Activated CD8-positive, alpha-beta T cell treated with anti-CD3 and anti-CD28 coated beads, Interleukin-2, amount 10 ng/mL, durations not matched to agents 7 days and 5 days (primary cell): Measurements from ENCODE around the gene TTC7B. TPM values are rescaled to one million over a fixed set of nuclear protein-coding genes. Genes with fewer than 3 reads are reported as not detected.

Source experiments
- ATAC-seq: fragments of 150-1000 bp; cut with Tn5 transposase; one replicate; pipeline ENCODE4 v1.10.0; 2021; ENCODE audit warnings: moderate library complexity
- CTCF ChIA-PET: fragments of 350-600 bp; sonication (Branson Sonifier 250); formaldehyde crosslinking; loops from one replicate; lab custom pipeline; 2021; ENCODE audit warnings: antibody characterized with exemption; lab: Charles Lee
- POLR2A ChIA-PET: fragments of 350-600 bp; sonication (Branson Sonifier 250); formaldehyde crosslinking; loops from one replicate; lab custom pipeline; 2021; ENCODE audit warnings: antibody characterized with exemption; lab: Charles Lee
- DNase-seq: peaks from one replicate; pipeline ENCODE4 v3.0.0-alpha.2; 2020
- H3K27ac Mint-ChIP-seq: one replicate; pipeline ENCODE4 v1.8.0; 2021; ENCODE audit warnings: mild to moderate bottlenecking, mixed read lengths
- H3K27me3 Mint-ChIP-seq: one replicate; pipeline ENCODE4 v1.8.0; 2021; ENCODE audit warnings: low read depth, mixed read lengths
- H3K36me3 Mint-ChIP-seq: one replicate; pipeline ENCODE4 v1.8.0; 2021; ENCODE audit warnings: low read depth, mixed read lengths
- H3K4me1 Mint-ChIP-seq: one replicate; pipeline ENCODE4 v1.8.0; 2021; ENCODE audit warnings: low read depth, mixed read lengths
- H3K4me3 Mint-ChIP-seq: one replicate; pipeline ENCODE4 v1.8.0; 2021; ENCODE audit warnings: mild to moderate bottlenecking, mixed read lengths
- H3K9me3 Mint-ChIP-seq: one replicate; pipeline ENCODE4 v1.8.0; 2022; ENCODE audit warnings: mixed read lengths; ENCODE audit not compliant: insufficient read depth
- total RNA-seq, 2 experiments: library from RNA; stranded (reverse); gene quantifications; one replicate each; pipeline ENCODE4 v1.2.3, GENCODE V29; 2021

The TTC7B gene
- total RNA-seq, 2 experiments from 2014 or later, result 5.3 to 6.8 TPM

DNA sequence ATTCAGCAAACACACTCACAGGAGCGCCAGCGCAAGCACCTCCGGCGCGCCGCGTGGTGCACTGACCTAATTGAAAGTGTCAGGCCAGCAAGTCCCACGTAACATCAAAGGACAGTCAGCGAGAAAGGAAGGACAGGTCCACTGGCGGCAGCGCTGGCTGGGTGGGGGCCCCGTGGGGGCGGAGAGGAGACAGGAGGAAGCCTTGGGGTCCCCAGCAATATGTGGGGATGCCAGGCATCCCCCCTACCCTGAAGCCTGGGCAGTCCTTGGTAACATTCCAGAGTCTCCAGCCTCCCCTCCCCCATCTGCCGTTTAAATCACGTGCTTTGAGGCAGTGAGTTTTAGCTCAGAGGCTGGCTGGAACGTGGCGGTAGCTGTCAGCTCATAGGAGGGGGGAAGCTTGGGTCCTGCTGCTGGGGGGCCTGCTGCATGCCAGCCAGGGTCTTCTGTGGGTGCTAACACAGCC lies 260.2 kb downstream of the TTC7B start:
- H3K27me3 Mint-ChIP-seq, result no peaks in the 10 kb centered on the region

DNA sequence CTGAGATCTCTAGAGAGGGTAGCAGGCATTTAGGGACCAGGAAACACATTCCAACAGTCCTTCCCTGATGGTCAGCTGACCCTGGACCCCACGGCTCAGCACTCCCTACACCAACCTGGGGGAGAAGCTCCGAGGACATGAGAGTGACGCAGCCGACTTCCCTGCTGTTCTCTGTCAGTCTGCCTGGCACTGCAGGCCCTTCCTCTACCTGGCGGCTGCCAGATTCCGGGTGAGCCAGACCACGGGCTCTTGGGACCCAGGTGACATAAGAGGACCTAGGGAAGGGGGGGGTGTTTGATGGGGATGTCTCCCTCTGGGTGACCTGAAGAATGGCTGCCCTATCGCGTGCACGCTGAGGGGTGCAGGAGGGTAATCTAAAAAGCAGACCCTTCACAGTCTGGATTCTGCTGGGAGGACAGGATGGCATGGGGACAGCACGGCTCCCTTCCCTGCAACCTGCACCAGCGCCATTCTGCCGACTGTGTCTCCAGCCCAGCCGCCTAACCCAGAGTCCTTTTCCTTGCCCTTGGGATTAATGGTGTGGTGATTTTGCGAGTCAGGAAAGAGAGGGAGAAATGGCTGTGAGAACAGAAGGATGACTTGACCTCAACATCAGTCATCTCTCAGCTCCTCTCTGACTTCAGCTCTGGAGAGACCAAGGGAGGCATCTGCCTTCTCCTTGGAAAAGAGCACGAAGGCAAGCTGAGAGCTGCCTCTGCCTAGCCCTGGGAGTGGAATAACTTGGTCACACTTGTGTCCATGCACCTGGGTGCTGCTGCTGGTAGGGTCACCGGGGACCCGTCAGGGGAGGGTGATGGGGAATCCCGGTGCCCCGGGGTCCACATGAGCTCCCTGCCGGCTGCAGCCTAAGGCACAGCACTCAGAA lies 260.9 kb downstream of the TTC7B start:
- ChIA-PET POLR2A (interaction anchor here (0.6 kb wide), 1 partner anchor 87 kb away, joined by 3 read pairs; no protein-coding TSS in a partner anchor), CTCF (no interaction called here)
- Mint-ChIP-seq H3K27ac (no peak overlapping the region), H3K36me3 (no peaks in the 10 kb centered on the region), H3K4me3 (no peak overlapping the region), H3K9me3 (no peaks in the 10 kb centered on the region), H3K27me3 (no peaks in the 10 kb centered on the region), H3K4me1 (no peaks in the 10 kb centered on the region)
- DNase-seq (no peak), ATAC-seq (no peak)

More for the DNA sequence above, 260.2 kb downstream of the TTC7B start:
- H3K36me3 Mint-ChIP-seq, result no peaks in the 10 kb centered on the region
- no peak for DNase-seq
- ChIA-PET POLR2A (no interaction called here), CTCF (no interaction called here)
- H3K4me1 Mint-ChIP-seq, result no peaks in the 10 kb centered on the region
- no peak overlapping the region for H3K4me3 Mint-ChIP-seq
- no peak for ATAC-seq
- H3K27ac Mint-ChIP-seq, result no peak overlapping the region
- no peaks in the 10 kb centered on the region for H3K9me3 Mint-ChIP-seq

DNA sequence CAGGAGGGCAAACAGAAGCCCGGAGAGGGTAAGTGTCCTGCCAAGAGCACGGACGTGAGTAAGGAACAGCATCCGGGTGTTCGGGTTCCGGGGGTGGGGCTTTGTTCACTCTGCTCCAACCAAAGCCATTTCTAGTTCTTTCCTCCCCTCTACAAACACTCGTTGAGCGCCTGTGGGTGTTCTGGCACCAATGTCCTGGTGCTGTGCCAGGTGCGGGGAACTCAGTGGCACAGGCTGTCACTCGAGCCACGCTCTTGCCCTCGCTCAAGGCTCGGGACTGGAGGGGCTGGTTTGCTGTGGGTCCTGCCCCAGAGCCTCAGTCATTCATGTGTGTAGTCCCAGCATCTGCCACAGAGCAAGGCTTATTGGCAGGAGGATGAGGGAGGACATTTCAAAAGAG lies 261.9 kb downstream of the TTC7B start:
- no peaks in the 10 kb centered on the region for H3K4me1 Mint-ChIP-seq
- ChIA-PET CTCF (no interaction called here), POLR2A (no interaction called here)
- no peaks in the 10 kb centered on the region for H3K36me3 Mint-ChIP-seq
- no peak overlapping the region for H3K4me3 Mint-ChIP-seq
- no peak overlapping the region for H3K27ac Mint-ChIP-seq
- DNase-seq (no peak), ATAC-seq (no peak)
- no peaks in the 10 kb centered on the region for H3K27me3 Mint-ChIP-seq
- H3K9me3 Mint-ChIP-seq, result no peaks in the 10 kb centered on the region

DNA sequence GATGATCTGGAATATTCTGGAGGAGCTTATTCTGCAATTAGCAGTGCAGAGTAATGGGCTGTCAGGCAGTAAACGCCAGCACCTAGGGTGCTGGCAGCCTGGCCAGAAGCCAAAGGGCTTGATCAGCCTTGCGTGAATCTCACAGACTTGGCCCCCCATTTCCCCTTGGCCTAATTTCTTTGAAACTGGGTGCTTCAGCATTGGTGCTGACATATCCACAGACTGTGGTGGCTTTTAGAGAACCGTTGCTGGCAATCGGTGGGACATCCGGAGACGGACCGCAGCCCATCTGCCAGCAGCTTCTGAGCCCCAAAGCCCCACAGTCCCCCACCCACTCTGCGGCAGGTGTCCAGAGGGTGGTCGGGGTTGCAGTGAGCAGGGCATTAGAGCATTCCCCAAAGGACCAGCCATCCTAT lies 262.3 kb downstream of the TTC7B start:
- Mint-ChIP-seq H3K27ac (no peak overlapping the region), H3K9me3 (no peaks in the 10 kb centered on the region), H3K27me3 (no peaks in the 10 kb centered on the region), H3K4me3 (no peak overlapping the region), H3K4me1 (no peaks in the 10 kb centered on the region), H3K36me3 (no peaks in the 10 kb centered on the region)
- no peak for DNase-seq
- ChIA-PET POLR2A (no interaction called here), CTCF (interaction anchor here (1.0 kb wide), 1 partner anchor 143 kb away, joined by 3 read pairs; no protein-coding TSS in a partner anchor)
- no peak for ATAC-seq

DNA sequence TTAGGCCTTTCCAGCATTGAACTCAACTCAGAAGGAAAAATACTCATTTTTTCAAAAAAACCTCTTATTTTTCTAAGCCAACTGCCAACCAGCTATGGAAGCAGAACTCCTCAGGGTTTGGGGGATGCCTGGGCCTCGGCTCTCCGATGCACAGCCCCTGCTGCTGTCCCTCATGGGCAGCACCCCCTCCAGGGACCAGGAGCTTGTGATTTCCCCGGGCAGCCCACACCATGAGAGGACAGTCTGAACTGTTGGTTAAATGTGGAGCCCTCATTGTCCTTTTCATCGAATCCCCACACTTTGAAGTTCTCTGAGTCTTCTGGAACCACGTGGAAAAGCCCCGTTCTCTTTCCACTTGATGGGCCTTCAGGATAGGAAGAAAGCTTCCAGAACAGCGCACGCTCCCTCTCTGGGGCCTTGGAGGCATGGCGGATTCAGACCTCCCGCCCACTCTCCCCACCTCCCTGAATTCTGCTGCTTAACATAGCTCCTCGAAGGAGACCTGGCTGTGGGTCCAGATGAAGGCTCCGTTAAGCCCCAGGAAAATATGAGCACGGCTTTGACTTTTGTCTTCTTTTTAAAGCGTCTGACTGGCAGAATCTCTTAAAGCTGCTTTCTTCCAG lies 262.8 kb downstream of the TTC7B start:
- ChIA-PET CTCF (interaction anchor here (1.0 kb wide), 1 partner anchor 144 kb away, joined by 3 read pairs; no protein-coding TSS in a partner anchor), POLR2A (interaction anchor here (0.6 kb wide), 1 partner anchor 8 kb away, joined by 3 read pairs; no protein-coding TSS in a partner anchor)
- H3K27me3 Mint-ChIP-seq, result no peaks in the 10 kb centered on the region
- H3K36me3 Mint-ChIP-seq, result no peaks in the 10 kb centered on the region
- H3K4me3 Mint-ChIP-seq, result no peak overlapping the region
- H3K9me3 Mint-ChIP-seq, result no peaks in the 10 kb centered on the region
- ATAC-seq, result no peak
- H3K4me1 Mint-ChIP-seq, result no peaks in the 10 kb centered on the region
- no peak overlapping the region for H3K27ac Mint-ChIP-seq
- DNase-seq, result no peak

DNA sequence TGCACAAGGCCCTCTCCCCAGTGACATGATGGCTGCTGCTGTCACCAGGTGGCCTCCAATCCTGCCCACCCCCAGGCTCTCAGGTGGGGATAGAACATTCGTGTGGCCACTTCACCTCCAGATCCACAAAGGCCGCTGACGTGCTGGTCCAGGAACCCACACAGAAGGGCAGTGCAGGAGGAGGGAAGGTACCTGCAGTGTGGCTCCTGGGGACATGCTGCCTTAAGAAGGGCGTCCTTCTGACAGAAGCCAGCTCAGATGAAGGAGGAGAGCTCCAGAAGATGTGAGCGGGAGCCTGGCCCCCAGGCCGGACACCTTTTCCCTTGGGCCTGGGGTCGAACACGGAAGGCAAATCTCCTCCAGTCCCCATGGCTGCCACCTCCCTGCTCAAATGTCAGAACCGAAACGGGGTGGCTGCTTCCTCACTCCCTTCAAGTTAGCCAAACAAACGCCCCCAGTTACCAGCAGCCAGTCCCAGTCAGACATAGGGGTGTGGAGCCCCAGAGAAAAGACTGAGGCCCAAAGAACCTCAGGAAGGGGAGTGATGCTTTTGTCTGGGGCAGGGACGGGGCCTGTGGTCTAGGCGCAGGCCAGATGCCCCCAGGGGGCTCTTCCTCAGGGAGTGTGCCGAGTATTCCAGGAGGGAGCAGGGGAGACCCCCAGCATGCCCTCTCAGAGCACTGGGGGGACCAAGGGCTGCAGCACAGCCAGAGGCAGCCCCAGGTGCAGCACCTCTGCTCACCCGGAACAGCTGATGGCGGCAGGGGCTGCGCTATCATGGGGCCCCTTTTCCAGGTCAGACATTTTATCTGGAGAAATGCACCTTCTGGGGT lies 263.5 kb downstream of the TTC7B start:
- Mint-ChIP-seq H3K4me3 (no peak overlapping the region), H3K9me3 (no peaks in the 10 kb centered on the region), H3K36me3 (no peaks in the 10 kb centered on the region), H3K4me1 (no peaks in the 10 kb centered on the region), H3K27me3 (no peaks in the 10 kb centered on the region), H3K27ac (no peak overlapping the region)
- ChIA-PET POLR2A (interaction anchor here (0.6 kb wide), 1 partner anchor 9 kb away, joined by 3 read pairs; no protein-coding TSS in a partner anchor), CTCF (interaction anchor here (1.0 kb wide), 1 partner anchor 144 kb away, joined by 3 read pairs; no protein-coding TSS in a partner anchor)
- DNase-seq (no peak), ATAC-seq (no peak)

- H3K27ac Mint-ChIP-seq, result no peak overlapping the region
- CTCF ChIA-PET, result no interaction called here
- H3K4me1 Mint-ChIP-seq, result no peaks in the 10 kb centered on the region
- POLR2A ChIA-PET, result no interaction called here
- DNase-seq (no peak), ATAC-seq (no peak)
- H3K27me3 Mint-ChIP-seq, result no peaks in the 10 kb centered on the region
- no peak overlapping the region for H3K4me3 Mint-ChIP-seq
- H3K36me3 Mint-ChIP-seq, result no peaks in the 10 kb centered on the region
- no peaks in the 10 kb centered on the region for H3K9me3 Mint-ChIP-seq
Measured at GRCh38 chr14:90551733-90552464, 264.3 kb downstream of the TTC7B start.

DNA sequence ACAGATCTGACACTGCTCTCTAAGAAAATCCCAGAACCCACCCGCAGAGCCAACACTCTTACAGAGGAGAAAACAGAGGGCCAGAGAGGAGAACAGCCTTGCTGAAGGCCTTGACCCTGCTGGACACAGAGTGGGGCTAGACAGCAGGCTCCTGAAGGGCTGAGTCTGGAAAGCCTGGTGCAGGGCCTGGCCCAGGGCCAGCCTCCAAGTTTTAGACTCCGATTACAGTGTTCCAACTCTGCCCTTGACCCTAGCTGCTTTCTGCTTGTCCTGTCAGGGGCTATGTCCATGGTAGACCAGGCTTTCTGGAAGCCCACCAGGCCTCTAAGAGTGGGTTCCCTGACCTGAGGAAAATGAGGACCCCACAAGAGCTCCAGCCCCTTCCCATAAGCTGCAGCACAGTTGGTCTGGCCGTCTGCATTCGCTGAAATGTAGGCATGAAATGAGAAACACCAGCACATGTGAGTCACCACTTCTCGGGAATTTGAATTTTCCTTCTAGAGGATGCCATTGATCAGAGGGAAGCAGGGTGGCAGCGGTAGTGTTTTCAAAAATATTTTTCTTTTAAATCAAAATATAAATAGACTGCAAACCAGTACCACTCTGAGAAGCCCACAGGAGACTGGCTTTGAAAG lies 265.0 kb downstream of the TTC7B start:
- ChIA-PET POLR2A (no interaction called here), CTCF (no interaction called here)
- no peaks in the 10 kb centered on the region for H3K9me3 Mint-ChIP-seq
- H3K27me3 Mint-ChIP-seq, result no peaks in the 10 kb centered on the region
- no peak overlapping the region for H3K4me3 Mint-ChIP-seq
- no peak overlapping the region for H3K27ac Mint-ChIP-seq
- H3K4me1 Mint-ChIP-seq, result no peaks in the 10 kb centered on the region
- DNase-seq (no peak), ATAC-seq (no peak)
- H3K36me3 Mint-ChIP-seq, result no peaks in the 10 kb centered on the region

DNA sequence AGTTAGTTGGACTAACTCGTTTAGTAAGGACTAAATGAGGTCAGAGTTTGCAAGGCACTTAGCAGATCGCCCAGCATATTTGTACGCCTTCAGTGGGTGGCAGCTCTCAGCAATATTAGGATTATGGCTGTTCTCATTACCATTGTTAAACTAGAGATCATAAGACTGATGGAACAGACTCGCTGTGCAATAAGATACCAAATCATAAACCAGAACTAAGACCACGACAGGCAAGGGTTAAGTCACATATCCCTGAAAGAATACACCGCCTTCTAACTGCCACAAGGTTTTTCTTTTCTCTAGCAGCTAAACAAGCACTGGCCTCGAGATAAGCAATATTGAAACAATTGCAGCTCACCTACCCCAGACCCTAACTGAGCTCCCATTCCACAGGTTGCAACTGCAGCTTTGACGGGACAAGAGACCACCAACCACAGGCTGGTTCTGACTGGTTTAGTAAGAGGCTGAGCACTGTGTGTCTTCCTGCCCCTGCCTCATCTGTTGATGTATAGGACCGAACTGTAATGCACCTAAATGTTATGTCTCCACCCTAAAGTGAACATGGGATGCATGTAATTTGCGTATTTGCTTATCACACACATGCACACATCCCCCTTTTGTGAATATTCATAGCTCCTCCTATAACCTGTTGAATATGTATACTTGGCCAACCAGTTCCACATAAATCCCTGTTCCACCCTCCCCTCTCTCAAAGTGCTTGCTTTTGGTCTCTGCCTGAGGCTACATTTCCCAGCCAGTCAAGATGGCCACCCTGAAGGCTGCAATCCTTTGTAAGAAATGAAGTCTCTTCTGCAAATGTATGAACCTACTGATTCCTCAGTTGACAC lies 266.2 kb downstream of the TTC7B start:
- POLR2A ChIA-PET, result no interaction called here
- H3K9me3 Mint-ChIP-seq, result no peaks in the 10 kb centered on the region
- H3K27ac Mint-ChIP-seq, result no peak overlapping the region
- H3K4me1 Mint-ChIP-seq, result no peaks in the 10 kb centered on the region
- CTCF ChIA-PET, result interaction anchor here (1.2 to 1.7 kb wide), 2 partner anchors 16 to 148 kb away, joined by 3 read pairs; no protein-coding TSS in a partner anchor
- no peaks in the 10 kb centered on the region for H3K36me3 Mint-ChIP-seq
- no peak overlapping the region for H3K4me3 Mint-ChIP-seq
- ATAC-seq (no peak), DNase-seq (no peak)
- H3K27me3 Mint-ChIP-seq, result no peaks in the 10 kb centered on the region

DNA sequence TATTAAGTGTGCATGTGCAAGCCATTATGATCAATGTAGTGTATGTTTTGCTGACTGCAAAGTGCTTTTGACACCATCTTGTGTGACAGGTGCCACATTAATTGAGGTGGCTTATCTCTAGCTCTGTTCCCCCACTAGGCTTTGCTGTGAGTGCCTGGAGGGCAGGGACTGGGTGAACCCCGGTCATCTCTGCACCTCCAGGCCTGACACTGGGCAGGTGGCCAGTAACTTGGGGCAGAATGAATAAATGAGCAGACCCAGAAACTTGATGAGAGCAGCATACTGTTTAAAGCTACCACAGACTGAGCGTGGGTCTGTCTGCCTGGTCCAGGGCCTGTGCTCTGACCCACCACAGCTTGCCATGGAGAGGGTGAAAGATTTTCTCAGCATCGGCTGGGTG lies 267.8 kb downstream of the TTC7B start:
- Mint-ChIP-seq H3K9me3 (no peaks in the 10 kb centered on the region), H3K27ac (no peak overlapping the region), H3K4me1 (no peaks in the 10 kb centered on the region), H3K36me3 (no peaks in the 10 kb centered on the region), H3K4me3 (no peak overlapping the region), H3K27me3 (no peaks in the 10 kb centered on the region)
- ChIA-PET POLR2A (no interaction called here), CTCF (no interaction called here)
- DNase-seq (no peak), ATAC-seq (no peak)
